Stimulated activated CD8-positive, alpha-beta memory T cell treated with anti-CD3 and anti-CD28 coated beads, Interleukin-4, amount 100 ng/mL, for 1 hour (primary cell): ENCODE measurements around the gene PCYOX1L.

Experiments
- DNase-seq, 2 donors: peaks; one replicate each; pipeline ENCODE4 v3.0.0-alpha.2; 2020; ENCODE audit warnings: low read depth in 2 of 2, low spot score in 1 of 2

Gene PCYOX1L

GRCh38 chr5:149367249-149367971, 9.6 kb downstream of the PCYOX1L start:
- peak in 1 of 2 donors; percentile 29 for DNase-seq

GRCh38 chr5:149367972-149368645, 10.3 kb downstream of the PCYOX1L start:
- DNase-seq = no peak

- no peak for DNase-seq
Observed at GRCh38 chr5:149370878-149371277, 13.0 kb downstream of the PCYOX1L start.

GRCh38 chr5:149371296-149371962, 13.6 kb downstream of the PCYOX1L start:
- DNase-seq = peak; percentile 28 to 40

- DNase-seq = no peak
Observed at GRCh38 chr5:149372076-149372795, 14.4 kb downstream of the PCYOX1L start.

GRCh38 chr5:149372932-149373331, 15.1 kb downstream of the PCYOX1L start:
- DNase-seq = no peak

- DNase-seq = no peak
Observed at GRCh38 chr5:149374303-149374702, 16.5 kb downstream of the PCYOX1L start.

- DNase-seq = no peak
Observed at GRCh38 chr5:149374801-149375200, 17.0 kb downstream of the PCYOX1L start.

- no peak for DNase-seq
Observed at GRCh38 chr5:149375434-149375833, 17.6 kb downstream of the PCYOX1L start.

GRCh38 chr5:149376104-149376503, 18.3 kb downstream of the PCYOX1L start:
- no peak for DNase-seq

GRCh38 chr5:149376711-149377447, 19.0 kb downstream of the PCYOX1L start:
- no peak for DNase-seq

GRCh38 chr5:149378241-149378820, 20.5 kb downstream of the PCYOX1L start:
- no peak for DNase-seq

GRCh38 chr5:149379177-149379761, 21.4 kb downstream of the PCYOX1L start, which contains the start of gene IL17B:
TSS of gene IL17B (minus strand) at chr5:149379292. CDS start at chr5:149379225, 67 bp downstream.
- no peak for DNase-seq

GRCh38 chr5:149379818-149380374, 22.1 kb downstream of the PCYOX1L start:
- no peak for DNase-seq

GRCh38 chr5:149380466-149381121, 22.7 kb downstream of the PCYOX1L start:
- no peak for DNase-seq

- no peak for DNase-seq
Observed at GRCh38 chr5:149381261-149381985, 23.6 kb downstream of the PCYOX1L start.

GRCh38 chr5:149381986-149382338, 24.1 kb downstream of the PCYOX1L start:
- peak; percentile 44 to 62 for DNase-seq

- no peak for DNase-seq
Observed at GRCh38 chr5:149382517-149383220, 24.8 kb downstream of the PCYOX1L start.
